SK-N-SH treated with all-trans-retinoic acid at 6 μM for 48 hours (cell line): Measurements from ENCODE around the gene PPP1R36.

Experiments used
- ATAC-seq: fragments of 200-7000 bp; cut with Tn5 transposase; 3 replicates; pipeline ENCODE4 v1.9.1; 2020; ENCODE audit warnings: mild to moderate bottlenecking, moderate library complexity
- ARNTL ChIP-seq: fragments of 450-650 bp; formaldehyde crosslinking; IDR thresholded peaks from 2 replicates; pipeline ENCODE4 v1.5.0; 2020; ENCODE audit warnings: low read depth, mild to moderate bottlenecking, moderate library complexity, borderline replicate concordance
- BACH2 ChIP-seq: fragments of 250-450 bp; sonication (Bioruptor Pico); IDR thresholded peaks from 2 replicates; pipeline ENCODE4 v1.9.0; 2021; ENCODE audit warnings: mild to moderate bottlenecking, borderline replicate concordance
- CSDC2 ChIP-seq: fragments of 250-450 bp; sonication (Bioruptor Pico); IDR thresholded peaks from 2 replicates; pipeline ENCODE4 v1.5.0; 2020; ENCODE audit warnings: mild to moderate bottlenecking, moderate library complexity
- ESRRG ChIP-seq: fragments of 250-450 bp; sonication (Bioruptor Pico); IDR thresholded peaks from 2 replicates; pipeline ENCODE4 v1.6.1; 2021; ENCODE audit warnings: mild to moderate bottlenecking
- ISL1 ChIP-seq: fragments of 250-450 bp; sonication (Bioruptor Pico); IDR thresholded peaks from 2 replicates; pipeline ENCODE4 v2.1.2; 2022; ENCODE audit warnings: mild to moderate bottlenecking, moderate library complexity
- OSR1 ChIP-seq: fragments of 250-450 bp; sonication (Bioruptor Pico); IDR thresholded peaks from 2 replicates; pipeline ENCODE4 v1.8.0; 2022; ENCODE audit warnings: moderate library complexity, mild to moderate bottlenecking, inconsistent platforms
- PPARA ChIP-seq: fragments of 250-450 bp; sonication (Bioruptor Pico); IDR thresholded peaks from 2 replicates; pipeline ENCODE4 v1.5.0; 2020; ENCODE audit warnings: mild to moderate bottlenecking, borderline replicate concordance
- RARB ChIP-seq: fragments of 250-450 bp; sonication (Bioruptor Pico); IDR thresholded peaks from 2 replicates; pipeline ENCODE4 v1.8.0; 2021; ENCODE audit warnings: mild to moderate bottlenecking, moderate library complexity
- SNAI2 ChIP-seq: fragments of 250-450 bp; sonication (Bioruptor Pico); IDR thresholded peaks from 2 replicates; pipeline ENCODE4 v1.5.0; 2020; ENCODE audit warnings: mild to moderate bottlenecking, moderate library complexity
- TCF4 ChIP-seq: fragments of 250-450 bp; sonication (Bioruptor Pico); IDR thresholded peaks from 2 replicates; pipeline ENCODE4 v1.8.0; 2021; ENCODE audit warnings: mild to moderate bottlenecking, moderate library complexity, borderline replicate concordance
- TOX ChIP-seq: fragments of 250-450 bp; sonication (Bioruptor Pico); IDR thresholded peaks from 2 replicates; pipeline ENCODE4 v1.8.0; 2021; ENCODE audit warnings: mild to moderate bottlenecking, moderate library complexity, borderline replicate concordance
- ZC3H10 ChIP-seq: fragments of 250-450 bp; sonication (Bioruptor Pico); IDR thresholded peaks from 2 replicates; pipeline ENCODE4 v1.5.1; 2021; ENCODE audit warnings: mild to moderate bottlenecking, moderate library complexity
- ZFP3 ChIP-seq: fragments of 250-450 bp; sonication (Bioruptor Pico); IDR thresholded peaks from 2 replicates; pipeline ENCODE4 v1.5.0; 2020; ENCODE audit warnings: mild to moderate bottlenecking, moderate library complexity
- ZNF565 ChIP-seq: fragments of 450-650 bp; formaldehyde crosslinking; conservative IDR thresholded peaks from 2 replicates; pipeline ENCODE4 v1.5.0; 2020; ENCODE audit warnings: low read depth, mild to moderate bottlenecking, moderate library complexity
- ZNF70 ChIP-seq: fragments of 450-650 bp; formaldehyde crosslinking; IDR thresholded peaks from 2 replicates; pipeline ENCODE4 v1.5.0; 2020; ENCODE audit warnings: mild to moderate bottlenecking, moderate library complexity
- ZNF8 ChIP-seq: fragments of 450-650 bp; formaldehyde crosslinking; IDR thresholded peaks from 2 replicates; pipeline ENCODE4 v1.5.0; 2020; ENCODE audit warnings: mild to moderate bottlenecking, moderate library complexity
- TF ChIP-seq, protein P1 (sequence below): fragments of 250-450 bp; sonication (Bioruptor Pico); IDR thresholded peaks from 2 replicates; pipeline ENCODE4 v1.5.1; 2020; ENCODE audit warnings: low read depth, mild to moderate bottlenecking, moderate library complexity
- TF ChIP-seq, protein P2 (sequence below): fragments of 250-450 bp; sonication (Bioruptor Pico); IDR thresholded peaks from 2 replicates; pipeline ENCODE4 v1.8.0; 2020; ENCODE audit warnings: mild to moderate bottlenecking, moderate library complexity, borderline replicate concordance
- TF ChIP-seq, protein P3 (sequence below): fragments of 250-450 bp; sonication (Bioruptor Pico); IDR thresholded peaks from 2 replicates; pipeline ENCODE4 v1.5.1; 2021; ENCODE audit warnings: mild to moderate bottlenecking, moderate library complexity
- TF ChIP-seq, protein P4 (sequence below): fragments of 250-450 bp; sonication (Bioruptor Pico); IDR thresholded peaks from 2 replicates; pipeline ENCODE4 v1.5.0; 2020; ENCODE audit warnings: mild to moderate bottlenecking, moderate library complexity

PPP1R36 gene

DNA sequence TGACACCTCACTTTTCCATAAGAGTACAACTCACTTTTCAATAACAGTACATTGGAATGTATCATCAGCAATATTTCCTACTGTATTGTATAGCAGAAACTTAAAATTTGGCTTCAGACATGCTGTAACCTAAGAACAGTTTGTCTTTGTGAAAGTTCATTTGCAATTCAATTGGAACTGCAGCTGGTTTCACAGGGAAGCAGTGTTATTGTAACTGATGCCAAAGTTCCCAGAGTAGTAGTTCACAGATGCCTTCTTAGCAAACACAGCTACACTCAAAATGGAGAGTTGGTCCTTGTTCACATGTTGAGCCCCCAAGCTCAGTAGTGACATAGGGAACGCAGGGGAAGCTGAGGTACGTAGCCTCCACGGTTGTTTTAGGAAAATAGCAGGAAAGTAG is 23.3 kb downstream of the PPP1R36 start:
- no peak for ATAC-seq
- TF ChIP-seq, protein P1, sequence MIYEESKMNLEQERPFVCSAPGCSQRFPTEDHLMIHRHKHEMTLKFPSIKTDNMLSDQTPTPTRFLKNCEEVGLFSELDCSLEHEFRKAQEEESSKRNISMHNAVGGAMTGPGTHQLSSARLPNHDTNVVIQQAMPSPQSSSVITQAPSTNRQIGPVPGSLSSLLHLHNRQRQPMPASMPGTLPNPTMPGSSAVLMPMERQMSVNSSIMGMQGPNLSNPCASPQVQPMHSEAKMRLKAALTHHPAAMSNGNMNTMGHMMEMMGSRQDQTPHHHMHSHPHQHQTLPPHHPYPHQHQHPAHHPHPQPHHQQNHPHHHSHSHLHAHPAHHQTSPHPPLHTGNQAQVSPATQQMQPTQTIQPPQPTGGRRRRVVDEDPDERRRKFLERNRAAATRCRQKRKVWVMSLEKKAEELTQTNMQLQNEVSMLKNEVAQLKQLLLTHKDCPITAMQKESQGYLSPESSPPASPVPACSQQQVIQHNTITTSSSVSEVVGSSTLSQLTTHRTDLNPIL (CRISPR knock-in tag) = no peak
- TF ChIP-seq RARB (CRISPR knock-in tag) (no peak), TCF4 (CRISPR knock-in tag) (no peak), BACH2 (CRISPR knock-in tag) (no peak), TOX (CRISPR knock-in tag) (no peak), ISL1 (CRISPR knock-in tag) (no peak), OSR1 (CRISPR knock-in tag) (no peak), ZFP3 (CRISPR knock-in tag) (no peak), CSDC2 (no peak), ZC3H10 (CRISPR knock-in tag) (no peak), ARNTL (CRISPR knock-in tag) (no peak), SNAI2 (CRISPR knock-in tag) (no peak), PPARA (no peak), ZNF565 (CRISPR knock-in tag) (no peak), ZNF70 (CRISPR knock-in tag) (no peak), ESRRG (CRISPR knock-in tag) (no peak), ZNF8 (CRISPR knock-in tag) (no peak)
- TF ChIP-seq, protein P2, sequence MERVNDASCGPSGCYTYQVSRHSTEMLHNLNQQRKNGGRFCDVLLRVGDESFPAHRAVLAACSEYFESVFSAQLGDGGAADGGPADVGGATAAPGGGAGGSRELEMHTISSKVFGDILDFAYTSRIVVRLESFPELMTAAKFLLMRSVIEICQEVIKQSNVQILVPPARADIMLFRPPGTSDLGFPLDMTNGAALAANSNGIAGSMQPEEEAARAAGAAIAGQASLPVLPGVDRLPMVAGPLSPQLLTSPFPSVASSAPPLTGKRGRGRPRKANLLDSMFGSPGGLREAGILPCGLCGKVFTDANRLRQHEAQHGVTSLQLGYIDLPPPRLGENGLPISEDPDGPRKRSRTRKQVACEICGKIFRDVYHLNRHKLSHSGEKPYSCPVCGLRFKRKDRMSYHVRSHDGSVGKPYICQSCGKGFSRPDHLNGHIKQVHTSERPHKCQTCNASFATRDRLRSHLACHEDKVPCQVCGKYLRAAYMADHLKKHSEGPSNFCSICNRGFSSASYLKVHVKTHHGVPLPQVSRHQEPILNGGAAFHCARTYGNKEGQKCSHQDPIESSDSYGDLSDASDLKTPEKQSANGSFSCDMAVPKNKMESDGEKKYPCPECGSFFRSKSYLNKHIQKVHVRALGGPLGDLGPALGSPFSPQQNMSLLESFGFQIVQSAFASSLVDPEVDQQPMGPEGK (CRISPR knock-in tag) = no peak
- TF ChIP-seq, protein P3, sequence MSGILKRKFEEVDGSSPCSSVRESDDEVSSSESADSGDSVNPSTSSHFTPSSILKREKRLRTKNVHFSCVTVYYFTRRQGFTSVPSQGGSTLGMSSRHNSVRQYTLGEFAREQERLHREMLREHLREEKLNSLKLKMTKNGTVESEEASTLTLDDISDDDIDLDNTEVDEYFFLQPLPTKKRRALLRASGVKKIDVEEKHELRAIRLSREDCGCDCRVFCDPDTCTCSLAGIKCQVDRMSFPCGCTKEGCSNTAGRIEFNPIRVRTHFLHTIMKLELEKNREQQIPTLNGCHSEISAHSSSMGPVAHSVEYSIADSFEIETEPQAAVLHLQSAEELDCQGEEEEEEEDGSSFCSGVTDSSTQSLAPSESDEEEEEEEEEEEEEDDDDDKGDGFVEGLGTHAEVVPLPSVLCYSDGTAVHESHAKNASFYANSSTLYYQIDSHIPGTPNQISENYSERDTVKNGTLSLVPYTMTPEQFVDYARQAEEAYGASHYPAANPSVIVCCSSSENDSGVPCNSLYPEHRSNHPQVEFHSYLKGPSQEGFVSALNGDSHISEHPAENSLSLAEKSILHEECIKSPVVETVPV (CRISPR knock-in tag) = no peak
- TF ChIP-seq, protein P4, sequence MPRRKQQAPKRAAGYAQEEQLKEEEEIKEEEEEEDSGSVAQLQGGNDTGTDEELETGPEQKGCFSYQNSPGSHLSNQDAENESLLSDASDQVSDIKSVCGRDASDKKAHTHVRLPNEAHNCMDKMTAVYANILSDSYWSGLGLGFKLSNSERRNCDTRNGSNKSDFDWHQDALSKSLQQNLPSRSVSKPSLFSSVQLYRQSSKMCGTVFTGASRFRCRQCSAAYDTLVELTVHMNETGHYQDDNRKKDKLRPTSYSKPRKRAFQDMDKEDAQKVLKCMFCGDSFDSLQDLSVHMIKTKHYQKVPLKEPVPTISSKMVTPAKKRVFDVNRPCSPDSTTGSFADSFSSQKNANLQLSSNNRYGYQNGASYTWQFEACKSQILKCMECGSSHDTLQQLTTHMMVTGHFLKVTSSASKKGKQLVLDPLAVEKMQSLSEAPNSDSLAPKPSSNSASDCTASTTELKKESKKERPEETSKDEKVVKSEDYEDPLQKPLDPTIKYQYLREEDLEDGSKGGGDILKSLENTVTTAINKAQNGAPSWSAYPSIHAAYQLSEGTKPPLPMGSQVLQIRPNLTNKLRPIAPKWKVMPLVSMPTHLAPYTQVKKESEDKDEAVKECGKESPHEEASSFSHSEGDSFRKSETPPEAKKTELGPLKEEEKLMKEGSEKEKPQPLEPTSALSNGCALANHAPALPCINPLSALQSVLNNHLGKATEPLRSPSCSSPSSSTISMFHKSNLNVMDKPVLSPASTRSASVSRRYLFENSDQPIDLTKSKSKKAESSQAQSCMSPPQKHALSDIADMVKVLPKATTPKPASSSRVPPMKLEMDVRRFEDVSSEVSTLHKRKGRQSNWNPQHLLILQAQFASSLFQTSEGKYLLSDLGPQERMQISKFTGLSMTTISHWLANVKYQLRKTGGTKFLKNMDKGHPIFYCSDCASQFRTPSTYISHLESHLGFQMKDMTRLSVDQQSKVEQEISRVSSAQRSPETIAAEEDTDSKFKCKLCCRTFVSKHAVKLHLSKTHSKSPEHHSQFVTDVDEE (CRISPR knock-in tag) = no peak
- TF ChIP-seq, all 23 proteins: peak for 0

- no peak for ATAC-seq
- no peak for TF ChIP-seq PPARA
- no peak for TF ChIP-seq ZNF70 (CRISPR knock-in tag)
- no peak for TF ChIP-seq ZNF8 (CRISPR knock-in tag)
- TF ChIP-seq, protein P1 (CRISPR knock-in tag) = no peak
- no peak for TF ChIP-seq ZC3H10 (CRISPR knock-in tag)
- TF ChIP-seq, protein P2 (CRISPR knock-in tag) = no peak
- no peak for TF ChIP-seq ARNTL (CRISPR knock-in tag)
- TF ChIP-seq, all 23 proteins: peak for 0
Observed at GRCh38 chr14:64574371-64575107, 24.8 kb downstream of the PPP1R36 start.
